Measurements from ENCODE around the gene GJB2.

Gene GJB2

DNA sequence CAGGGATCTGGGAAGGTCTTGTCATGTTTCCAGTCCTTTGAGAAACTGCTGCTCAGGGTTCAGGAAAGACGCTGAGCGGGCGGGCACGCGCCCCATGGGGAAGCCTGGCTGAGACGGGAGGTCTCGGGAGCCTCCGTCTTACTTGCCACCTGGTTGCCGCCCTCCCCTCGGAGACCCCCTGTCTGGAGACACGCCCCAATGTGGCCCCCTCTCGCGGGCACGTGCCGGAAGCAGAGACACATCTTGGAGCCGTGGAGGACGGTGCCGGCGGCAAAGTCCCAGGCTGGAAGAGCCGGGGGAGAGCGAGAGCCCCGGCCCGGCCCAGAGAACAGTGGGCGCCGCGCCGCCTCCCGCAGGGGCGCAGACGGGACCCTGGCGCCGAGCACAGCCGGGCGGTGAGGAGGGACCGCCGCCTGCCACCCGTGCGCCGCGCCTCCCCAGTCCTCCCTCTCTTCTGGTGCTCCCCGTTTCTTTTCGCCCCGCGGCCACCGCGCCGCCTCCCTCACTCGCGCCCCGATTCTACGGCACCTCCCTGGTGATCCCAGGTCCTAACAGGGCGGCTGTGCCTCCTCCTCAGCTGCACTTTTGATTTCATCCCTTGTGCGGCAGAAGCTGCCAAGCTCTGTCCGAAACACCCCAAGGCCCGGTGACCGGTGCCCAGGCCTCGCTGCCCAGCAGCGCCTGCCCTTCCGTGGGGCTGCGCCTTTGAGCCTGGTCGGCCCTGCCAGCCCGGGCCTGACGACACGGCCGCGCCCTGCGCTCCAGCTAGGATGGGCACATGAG lies 15.5 kb downstream of the GJB2 start:
- H3K4me3 ChIP-seq (replicated peaks; ENCODE audit: low read depth, low read length), result no peak overlapping the region
- TF ChIP-seq, protein P1, sequence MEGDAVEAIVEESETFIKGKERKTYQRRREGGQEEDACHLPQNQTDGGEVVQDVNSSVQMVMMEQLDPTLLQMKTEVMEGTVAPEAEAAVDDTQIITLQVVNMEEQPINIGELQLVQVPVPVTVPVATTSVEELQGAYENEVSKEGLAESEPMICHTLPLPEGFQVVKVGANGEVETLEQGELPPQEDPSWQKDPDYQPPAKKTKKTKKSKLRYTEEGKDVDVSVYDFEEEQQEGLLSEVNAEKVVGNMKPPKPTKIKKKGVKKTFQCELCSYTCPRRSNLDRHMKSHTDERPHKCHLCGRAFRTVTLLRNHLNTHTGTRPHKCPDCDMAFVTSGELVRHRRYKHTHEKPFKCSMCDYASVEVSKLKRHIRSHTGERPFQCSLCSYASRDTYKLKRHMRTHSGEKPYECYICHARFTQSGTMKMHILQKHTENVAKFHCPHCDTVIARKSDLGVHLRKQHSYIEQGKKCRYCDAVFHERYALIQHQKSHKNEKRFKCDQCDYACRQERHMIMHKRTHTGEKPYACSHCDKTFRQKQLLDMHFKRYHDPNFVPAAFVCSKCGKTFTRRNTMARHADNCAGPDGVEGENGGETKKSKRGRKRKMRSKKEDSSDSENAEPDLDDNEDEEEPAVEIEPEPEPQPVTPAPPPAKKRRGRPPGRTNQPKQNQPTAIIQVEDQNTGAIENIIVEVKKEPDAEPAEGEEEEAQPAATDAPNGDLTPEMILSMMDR (IDR thresholded peaks at IDR 0.05; ENCODE audit: low read depth, low read length, missing control alignments), result no peak
- DNase-seq (ENCODE audit: extremely low read depth, low read depth), result no peak

DNA sequence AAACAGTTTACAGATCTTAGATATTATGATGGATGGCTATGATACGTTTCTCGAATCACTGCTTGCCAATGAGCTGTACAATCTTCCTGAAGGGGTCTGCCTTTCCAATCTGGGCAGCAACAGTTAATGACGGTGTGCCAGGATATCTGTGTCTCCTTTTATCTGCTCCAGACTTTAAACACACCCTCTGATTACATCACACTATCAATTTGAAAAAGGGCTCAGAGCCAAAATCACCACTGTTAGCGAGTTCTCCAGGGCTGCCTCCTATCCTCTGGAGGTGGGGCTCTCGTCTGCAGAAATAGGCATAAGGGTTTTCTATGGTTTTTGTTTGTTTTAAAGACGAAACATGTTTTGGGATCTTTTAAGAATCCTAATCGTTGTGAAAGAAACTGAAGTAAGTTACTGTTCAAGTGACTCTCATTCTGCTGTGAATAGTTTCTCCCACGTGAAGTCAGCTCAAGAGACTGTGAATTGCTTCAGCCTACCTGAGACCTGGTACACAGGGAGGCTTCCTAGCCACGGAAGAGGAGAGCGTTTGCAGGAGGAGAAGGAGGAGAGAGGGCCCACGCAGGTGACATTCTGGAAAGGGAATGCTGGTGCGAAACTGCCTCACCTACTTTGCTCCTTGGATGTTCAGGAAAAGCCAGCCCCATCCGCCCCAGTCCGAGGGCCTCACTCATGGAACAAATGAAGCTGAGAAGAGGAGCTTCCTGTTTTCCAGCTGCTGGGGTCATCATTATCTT lies 16.7 kb downstream of the GJB2 start:
- no peak for DNase-seq (ENCODE audit: extremely low read depth, low read depth)
- TF ChIP-seq, protein P1 (IDR thresholded peaks at IDR 0.05; ENCODE audit: low read depth, low read length, missing control alignments), result no peak
- no peak overlapping the region for H3K4me3 ChIP-seq (replicated peaks; ENCODE audit: low read depth, low read length)

DNA sequence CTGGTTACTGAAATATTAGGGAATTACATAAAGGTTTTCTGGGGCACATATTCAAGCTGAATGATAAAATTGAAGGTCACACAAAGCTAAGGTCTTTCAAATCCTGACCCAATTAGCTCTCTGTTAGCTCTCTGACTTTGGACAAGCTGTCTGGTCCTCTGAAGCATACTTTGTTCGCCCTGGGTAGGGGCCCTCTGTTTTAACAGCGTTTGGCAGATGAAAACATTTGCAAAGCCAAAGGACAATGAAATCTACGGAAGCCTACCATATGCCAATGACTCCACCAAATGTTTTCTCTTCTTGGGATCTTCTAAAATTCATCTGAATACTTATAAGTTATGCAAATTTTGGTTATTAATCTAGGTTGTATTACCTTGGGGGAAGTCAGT lies 17.3 kb downstream of the GJB2 start:
- TF ChIP-seq, protein P1 (IDR thresholded peaks at IDR 0.05; ENCODE audit: low read depth, low read length, missing control alignments), result no peak
- DNase-seq (ENCODE audit: extremely low read depth, low read depth), result no peak
- no peak overlapping the region for H3K4me3 ChIP-seq (replicated peaks; ENCODE audit: low read depth, low read length)

DNA sequence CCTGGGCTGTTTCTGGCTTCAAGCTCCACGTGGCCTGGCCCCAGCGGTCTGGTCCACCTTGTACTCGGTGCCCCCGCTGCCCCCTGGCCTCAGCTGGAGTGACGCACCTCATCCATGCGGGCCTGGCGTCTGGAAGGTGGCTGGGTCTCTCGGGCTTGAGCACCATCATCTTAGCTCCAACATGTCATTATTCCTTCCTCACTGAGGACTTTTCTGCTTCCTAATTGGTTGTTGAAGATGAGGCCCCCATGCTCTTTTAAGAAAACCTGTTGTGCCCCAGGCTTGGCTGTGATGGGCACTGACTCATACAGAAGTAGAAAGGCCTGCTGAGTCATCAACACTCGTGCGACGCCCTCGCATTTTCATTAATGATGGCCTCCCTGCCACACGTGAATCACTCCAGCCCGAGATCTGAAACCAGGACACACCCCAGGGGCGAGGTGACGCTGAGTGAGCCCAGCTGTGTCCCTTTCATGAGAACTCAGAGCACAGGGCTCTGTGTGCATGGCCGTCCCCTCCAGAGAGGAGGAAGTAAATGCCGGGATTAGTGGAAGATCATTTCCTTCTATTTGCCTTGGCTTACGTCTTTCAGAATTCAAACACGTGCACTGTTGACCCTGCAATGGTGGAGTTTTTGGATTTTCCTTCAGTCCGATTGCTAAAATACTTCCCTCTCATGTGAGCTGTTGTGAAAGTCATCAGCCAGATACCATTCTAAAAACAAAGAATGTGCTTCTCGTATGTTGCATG lies 17.9 kb downstream of the GJB2 start:
- no peak overlapping the region for H3K4me3 ChIP-seq (replicated peaks; ENCODE audit: low read depth, low read length)
- TF ChIP-seq, protein P1 (IDR thresholded peaks at IDR 0.05; ENCODE audit: low read depth, low read length, missing control alignments), result no peak
- peak; percentile 89 for DNase-seq (ENCODE audit: extremely low read depth, low read depth)

DNA sequence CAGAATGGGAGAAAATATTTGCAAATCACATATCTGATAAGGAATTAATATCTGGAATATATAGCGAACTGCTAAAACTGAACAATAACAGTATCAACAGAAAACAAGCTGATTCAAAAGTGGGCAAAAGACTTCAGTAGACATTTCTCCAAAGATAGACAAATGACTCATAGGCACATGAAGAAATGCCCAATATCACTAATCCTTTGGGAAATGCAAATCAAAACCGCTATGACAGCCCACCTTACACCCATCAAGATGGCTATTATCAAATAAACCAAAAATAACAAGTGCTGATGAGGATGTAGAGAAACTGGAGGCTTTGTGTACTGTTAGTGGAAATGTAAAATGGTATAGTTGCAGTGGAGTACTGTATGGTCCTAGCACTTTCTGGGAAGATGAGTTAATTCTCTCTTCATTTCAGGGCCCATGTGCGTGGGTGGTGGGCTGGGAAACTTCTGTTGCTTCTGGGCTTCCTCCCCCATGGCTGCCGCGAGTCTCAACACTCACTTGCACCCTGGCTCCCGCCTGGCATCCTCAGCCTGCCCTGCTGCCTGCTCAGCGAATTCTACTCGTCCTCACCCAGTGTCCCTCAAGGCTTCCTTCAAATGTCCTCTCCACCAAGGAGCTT lies 19.5 kb downstream of the GJB2 start:
- H3K4me3 ChIP-seq (replicated peaks; ENCODE audit: low read depth, low read length), result no peak overlapping the region
- TF ChIP-seq, protein P1 (IDR thresholded peaks at IDR 0.05; ENCODE audit: low read depth, low read length, missing control alignments), result no peak

DNA sequence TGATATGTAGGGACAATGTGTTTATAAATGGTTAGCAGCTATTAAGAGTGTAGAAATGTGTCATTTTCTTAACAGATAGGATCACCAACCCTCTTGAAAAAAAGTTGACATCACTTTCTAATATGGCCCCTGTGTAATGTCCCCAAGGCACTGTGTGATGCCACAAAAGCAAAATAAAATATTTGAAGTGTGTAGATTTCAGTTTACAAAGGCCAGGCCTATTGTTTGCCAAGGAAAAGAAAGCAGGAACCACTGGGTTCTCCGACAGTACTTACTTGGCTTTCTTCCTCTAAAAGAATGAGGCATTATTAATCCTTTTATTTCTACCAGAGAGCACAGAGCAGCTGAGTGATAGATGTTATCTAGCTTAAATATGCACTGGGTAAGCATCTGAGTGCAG lies 21.4 kb downstream of the GJB2 start:
- H3K4me3 ChIP-seq (replicated peaks; ENCODE audit: low read depth, low read length), result no peak overlapping the region
- no peak for DNase-seq (ENCODE audit: extremely low read depth, low read depth)
- TF ChIP-seq, protein P1 (IDR thresholded peaks at IDR 0.05; ENCODE audit: low read depth, low read length, missing control alignments), result no peak

More for the DNA sequence above, 19.5 kb downstream of the GJB2 start:
- DNase-seq (ENCODE audit: extremely low read depth, low read depth), result no peak
